Stimulated activated CD4-positive, alpha-beta T cell treated with anti-CD3 and anti-CD28 coated beads, Interleukin-12 subunit alpha, Interleukin-12 subunit beta, amount 100 ng/mL, for 24 hours (primary cell): ENCODE measurements around the gene HUWE1.

Source experiments
- DNase-seq, 2 experiments: peaks; one replicate each; pipeline ENCODE4 v3.0.0-alpha.2; 2020; ENCODE audit warnings: low read depth in 2 of 2

HUWE1 gene

GRCh38 chrX:53684415-53685192 lies 1.9 kb downstream of the HUWE1 start:
- no peak for DNase-seq

GRCh38 chrX:53683556-53684414 lies 2.7 kb downstream of the HUWE1 start:
- peak; percentile 78 to 82 for DNase-seq

GRCh38 chrX:53682885-53683555 lies 3.5 kb downstream of the HUWE1 start:
- no peak for DNase-seq

GRCh38 chrX:53681661-53682060 lies 4.9 kb downstream of the HUWE1 start:
- DNase-seq, result no peak

- DNase-seq, result no peak
These were observed 7.9 kb downstream of the HUWE1 start for GRCh38 chrX:53678667-53679066.

GRCh38 chrX:53677286-53677685 lies 9.2 kb downstream of the HUWE1 start:
- DNase-seq, result no peak

GRCh38 chrX:53674581-53674980 lies 11.9 kb downstream of the HUWE1 start:
- DNase-seq, result no peak

GRCh38 chrX:53669258-53669657 lies 17.3 kb downstream of the HUWE1 start:
- DNase-seq, result no peak

- DNase-seq, result no peak
These were observed 20.3 kb downstream of the HUWE1 start for GRCh38 chrX:53666171-53666570.

- no peak for DNase-seq
These were observed 26.5 kb downstream of the HUWE1 start for GRCh38 chrX:53660004-53660403.

- DNase-seq, result no peak
These were observed 27.5 kb downstream of the HUWE1 start for GRCh38 chrX:53659039-53659438.

GRCh38 chrX:53656845-53657244 lies 29.7 kb downstream of the HUWE1 start:
- no peak for DNase-seq

- no peak for DNase-seq
These were observed 32.1 kb downstream of the HUWE1 start for GRCh38 chrX:53654376-53654775.

GRCh38 chrX:53644751-53645150 lies 41.8 kb downstream of the HUWE1 start:
- DNase-seq, result no peak

- DNase-seq, result no peak
These were observed 44.2 kb downstream of the HUWE1 start for GRCh38 chrX:53642337-53642736.

GRCh38 chrX:53639257-53639656 lies 47.3 kb downstream of the HUWE1 start:
- no peak for DNase-seq

GRCh38 chrX:53637479-53637878 lies 49.0 kb downstream of the HUWE1 start:
- no peak for DNase-seq

- DNase-seq, result no peak
These were observed 55.4 kb downstream of the HUWE1 start for GRCh38 chrX:53631156-53631555.

GRCh38 chrX:53630261-53630660 lies 56.3 kb downstream of the HUWE1 start:
- DNase-seq, result no peak

- no peak for DNase-seq
These were observed 64.1 kb downstream of the HUWE1 start for GRCh38 chrX:53622431-53622830.

GRCh38 chrX:53621418-53621986 lies 65.0 kb downstream of the HUWE1 start:
- DNase-seq, result no peak

- no peak for DNase-seq
These were observed 69.6 kb downstream of the HUWE1 start for GRCh38 chrX:53616946-53617345.
